Pulmonary artery endothelial cell (primary cell): ENCODE data around the gene CYP21A2. TPM values are rescaled to one million over a fixed set of nuclear protein-coding genes. Genes with fewer than 3 reads are reported as not detected.
"Not testable (repeated sequence)": the region's sequence is repeated elsewhere in the genome, so short reads cannot be mapped to it uniquely, and the experiment has no call there.

ENCODE experiments used
- DNase-seq: peaks from one replicate; pipeline ENCODE4 v3.0.0-alpha.2; 2011; ENCODE audit warnings: low read depth, low spot score
- total RNA-seq: library from RNA; depleted of rRNA; stranded (reverse); fragments of >200 nt; gene quantifications from 2 replicates; pipeline ENCODE4 v1.2.3, GENCODE V29; 2014

Gene CYP21A2
- total RNA-seq, 1 donor from 2014 or later = not detected

GRCh38 chr6:32029553-32029952 is 8.7 kb upstream of the CYP21A2 start:
- DNase-seq = not testable (repeated sequence)

- not testable (repeated sequence) for DNase-seq
Measured at GRCh38 chr6:32035283-32036013, 2.8 kb upstream of the CYP21A2 start.

DNA sequence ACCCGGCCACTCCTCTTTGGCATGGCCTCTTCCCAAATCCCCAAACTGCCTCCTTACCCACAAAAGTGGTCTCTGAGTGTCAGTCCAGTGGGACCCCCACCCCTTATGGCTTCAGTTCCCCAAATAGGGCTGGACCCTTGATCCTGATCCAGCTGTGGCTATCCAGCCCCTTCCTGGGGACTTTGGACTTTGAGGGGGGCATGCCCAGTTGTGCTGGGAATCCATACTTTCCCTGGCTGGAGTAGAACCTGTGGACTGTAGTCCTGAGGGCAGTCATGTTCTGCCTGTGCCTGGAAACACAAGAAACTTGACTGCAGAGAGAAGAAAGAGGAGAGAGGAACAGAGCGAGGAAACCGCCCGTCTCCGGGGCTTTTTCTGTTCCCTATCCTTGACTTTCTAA is 1.1 kb upstream of the CYP21A2 start:
- DNase-seq = not testable (repeated sequence)

DNA sequence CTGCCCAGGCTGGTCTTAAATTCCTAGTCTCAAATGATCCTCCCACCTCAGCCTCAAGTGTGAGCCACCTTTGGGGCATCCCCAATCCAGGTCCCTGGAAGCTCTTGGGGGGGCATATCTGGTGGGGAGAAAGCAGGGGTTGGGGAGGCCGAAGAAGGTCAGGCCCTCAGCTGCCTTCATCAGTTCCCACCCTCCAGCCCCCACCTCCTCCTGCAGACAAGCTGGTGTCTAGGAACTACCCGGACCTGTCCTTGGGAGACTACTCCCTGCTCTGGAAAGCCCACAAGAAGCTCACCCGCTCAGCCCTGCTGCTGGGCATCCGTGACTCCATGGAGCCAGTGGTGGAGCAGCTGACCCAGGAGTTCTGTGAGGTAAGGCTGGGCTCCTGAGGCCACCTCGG is 663 bp downstream of the CYP21A2 start:
- not testable (repeated sequence) for DNase-seq

GRCh38 chr6:32039321-32040274 is 1.4 kb downstream of the CYP21A2 start:
- DNase-seq = not testable (repeated sequence)

DNA sequence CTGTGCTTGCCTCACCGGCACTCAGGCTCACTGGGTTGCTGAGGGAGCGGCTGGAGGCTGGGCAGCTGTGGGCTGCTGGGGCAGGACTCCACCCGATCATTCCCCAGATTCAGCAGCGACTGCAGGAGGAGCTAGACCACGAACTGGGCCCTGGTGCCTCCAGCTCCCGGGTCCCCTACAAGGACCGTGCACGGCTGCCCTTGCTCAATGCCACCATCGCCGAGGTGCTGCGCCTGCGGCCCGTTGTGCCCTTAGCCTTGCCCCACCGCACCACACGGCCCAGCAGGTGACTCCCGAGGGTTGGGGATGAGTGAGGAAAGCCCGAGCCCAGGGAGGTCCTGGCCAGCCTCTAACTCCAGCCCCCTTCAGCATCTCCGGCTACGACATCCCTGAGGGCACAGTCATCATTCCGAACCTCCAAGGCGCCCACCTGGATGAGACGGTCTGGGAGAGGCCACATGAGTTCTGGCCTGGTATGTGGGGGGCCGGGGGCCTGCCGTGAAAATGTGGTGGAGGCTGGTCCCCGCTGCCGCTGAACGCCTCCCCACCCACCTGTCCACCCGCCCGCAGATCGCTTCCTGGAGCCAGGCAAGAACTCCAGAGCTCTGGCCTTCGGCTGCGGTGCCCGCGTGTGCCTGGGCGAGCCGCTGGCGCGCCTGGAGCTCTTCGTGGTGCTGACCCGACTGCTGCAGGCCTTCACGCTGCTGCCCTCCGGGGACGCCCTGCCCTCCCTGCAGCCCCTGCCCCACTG is 2.3 kb downstream of the CYP21A2 start:
- DNase-seq = not testable (repeated sequence)

GRCh38 chr6:32041050-32041321 is 2.8 kb downstream of the CYP21A2 start:
- DNase-seq = not testable (repeated sequence)

- not testable (repeated sequence) for DNase-seq
Measured at GRCh38 chr6:32041385-32041784, 3.2 kb downstream of the CYP21A2 start.

- not testable (repeated sequence) for DNase-seq
Measured at GRCh38 chr6:32042276-32042675, 4.1 kb downstream of the CYP21A2 start.

DNA sequence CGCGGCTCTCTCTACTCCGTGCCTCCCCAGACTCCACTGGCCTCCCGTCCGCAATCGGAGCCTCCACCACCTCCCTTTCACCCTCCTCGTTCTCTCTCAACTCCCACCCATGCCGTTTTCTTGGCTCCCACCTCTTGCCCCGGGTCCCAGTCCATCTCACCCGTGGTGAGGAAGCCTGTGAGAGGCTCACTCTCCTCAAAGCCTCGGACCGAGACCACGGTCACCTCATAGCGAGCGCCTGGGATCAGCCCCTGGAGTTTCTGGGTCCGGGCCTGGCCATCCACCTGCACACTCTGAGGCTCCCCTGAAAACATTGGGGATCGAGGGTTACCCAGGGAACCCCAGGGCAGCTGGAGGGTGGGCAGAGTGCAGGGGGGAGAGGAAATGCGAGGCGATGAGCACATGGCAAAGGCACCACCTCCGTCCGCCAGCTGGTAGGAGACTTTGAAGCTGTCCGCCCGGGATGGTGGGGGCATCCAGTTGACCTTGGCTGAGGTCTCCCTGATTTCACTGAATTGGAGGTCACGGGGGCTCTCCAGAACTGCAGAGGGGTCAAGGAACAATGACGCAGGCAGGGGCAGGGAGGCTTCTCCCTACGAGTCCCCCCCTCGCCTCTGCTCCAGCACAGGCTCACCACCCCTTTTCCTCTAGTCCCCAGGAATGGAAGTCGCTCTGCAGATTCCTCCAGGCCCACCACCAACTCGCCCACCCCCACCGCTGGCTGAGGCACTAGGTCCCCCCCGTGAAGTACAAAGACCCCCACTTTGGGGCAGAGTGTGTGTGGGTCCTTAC is 5.6 kb downstream of the CYP21A2 start:
- not testable (repeated sequence) for DNase-seq

- DNase-seq = not testable (repeated sequence)
Measured at GRCh38 chr6:32044916-32045315, 6.7 kb downstream of the CYP21A2 start.

DNA sequence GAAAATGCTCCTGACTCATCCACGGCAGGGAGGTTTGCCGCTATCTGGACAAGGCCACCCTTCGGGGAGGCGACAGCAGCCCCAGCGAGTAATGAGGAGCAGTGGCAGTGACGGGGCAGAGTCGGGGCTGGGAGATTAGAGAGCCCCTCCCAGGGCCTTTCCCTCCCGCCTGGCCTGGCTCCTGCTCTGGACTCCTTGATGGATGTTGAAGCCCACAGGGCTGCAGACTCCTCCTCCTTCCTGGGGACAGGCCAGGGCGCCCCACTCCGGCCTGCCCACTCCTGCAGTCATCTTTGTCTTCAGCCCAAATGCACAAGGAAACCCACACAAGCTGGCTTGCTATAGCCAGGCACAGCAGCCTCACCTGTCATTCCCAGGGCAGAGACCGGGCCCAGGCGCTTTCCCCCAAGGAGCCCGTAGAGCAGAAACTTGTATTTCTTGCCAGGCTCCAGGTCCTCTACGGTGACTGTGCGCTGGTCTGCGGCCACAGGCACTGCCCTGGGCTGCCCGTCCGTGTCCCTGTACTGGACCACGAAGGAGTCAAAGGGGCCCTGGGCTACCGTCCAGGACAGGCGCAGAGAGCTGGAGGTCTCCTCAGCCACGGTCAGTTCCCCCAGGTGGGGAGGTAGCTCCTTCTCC is 7.7 kb downstream of the CYP21A2 start:
- DNase-seq = no peak

DNA sequence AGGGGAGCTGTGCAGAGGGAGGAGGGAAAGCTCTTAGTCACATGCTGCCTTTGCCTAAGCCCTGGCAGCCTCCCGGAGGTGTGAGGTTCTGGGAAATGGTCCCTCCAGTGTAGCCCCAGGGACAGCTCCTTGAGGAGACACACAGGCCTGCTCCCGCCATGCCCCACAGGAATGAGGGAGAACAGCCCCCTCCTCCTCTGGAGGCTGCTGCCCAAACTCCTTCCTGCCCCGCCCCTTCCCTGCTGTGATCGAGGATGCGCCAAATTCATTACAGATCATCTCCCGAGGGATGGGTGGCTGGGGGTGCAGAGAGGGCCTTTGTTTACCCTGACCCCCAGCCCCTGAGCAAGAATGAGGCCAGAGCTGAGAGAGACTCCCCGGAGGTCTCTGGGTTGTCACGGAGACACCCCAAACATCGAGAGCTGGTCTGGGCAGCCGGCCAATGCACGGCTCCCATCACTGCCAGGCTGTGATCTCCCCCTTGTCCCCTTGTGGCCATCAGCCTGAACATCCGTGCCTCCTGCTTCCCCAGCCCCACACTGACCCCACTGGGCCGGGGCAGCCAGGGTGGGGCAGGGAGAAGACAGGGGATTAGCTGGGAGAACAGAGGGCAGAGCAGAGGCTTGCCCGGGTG is 8.4 kb downstream of the CYP21A2 start:
- DNase-seq = no peak

DNA sequence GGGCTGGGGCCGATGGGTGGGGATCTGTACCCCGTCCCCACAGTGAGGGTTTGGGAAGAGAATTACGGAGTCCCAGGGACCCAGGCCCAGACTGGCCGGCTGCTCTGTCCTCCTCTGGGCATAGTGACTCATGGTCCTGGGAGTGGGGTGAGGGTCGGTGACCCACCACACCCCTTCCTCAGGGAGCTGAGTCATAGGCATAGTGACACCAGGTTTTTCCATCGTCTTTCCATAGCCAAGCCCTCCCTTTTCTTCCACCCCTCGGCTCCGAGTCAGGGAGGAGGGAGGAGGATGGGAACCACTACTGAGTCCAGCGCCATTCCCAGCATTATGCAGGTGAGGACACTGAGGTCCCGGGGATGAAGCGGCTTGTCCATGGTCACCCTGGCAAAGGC is 8.9 kb downstream of the CYP21A2 start:
- DNase-seq = no peak

GRCh38 chr6:32047539-32047854 is 9.3 kb downstream of the CYP21A2 start:
- DNase-seq = no peak

DNA sequence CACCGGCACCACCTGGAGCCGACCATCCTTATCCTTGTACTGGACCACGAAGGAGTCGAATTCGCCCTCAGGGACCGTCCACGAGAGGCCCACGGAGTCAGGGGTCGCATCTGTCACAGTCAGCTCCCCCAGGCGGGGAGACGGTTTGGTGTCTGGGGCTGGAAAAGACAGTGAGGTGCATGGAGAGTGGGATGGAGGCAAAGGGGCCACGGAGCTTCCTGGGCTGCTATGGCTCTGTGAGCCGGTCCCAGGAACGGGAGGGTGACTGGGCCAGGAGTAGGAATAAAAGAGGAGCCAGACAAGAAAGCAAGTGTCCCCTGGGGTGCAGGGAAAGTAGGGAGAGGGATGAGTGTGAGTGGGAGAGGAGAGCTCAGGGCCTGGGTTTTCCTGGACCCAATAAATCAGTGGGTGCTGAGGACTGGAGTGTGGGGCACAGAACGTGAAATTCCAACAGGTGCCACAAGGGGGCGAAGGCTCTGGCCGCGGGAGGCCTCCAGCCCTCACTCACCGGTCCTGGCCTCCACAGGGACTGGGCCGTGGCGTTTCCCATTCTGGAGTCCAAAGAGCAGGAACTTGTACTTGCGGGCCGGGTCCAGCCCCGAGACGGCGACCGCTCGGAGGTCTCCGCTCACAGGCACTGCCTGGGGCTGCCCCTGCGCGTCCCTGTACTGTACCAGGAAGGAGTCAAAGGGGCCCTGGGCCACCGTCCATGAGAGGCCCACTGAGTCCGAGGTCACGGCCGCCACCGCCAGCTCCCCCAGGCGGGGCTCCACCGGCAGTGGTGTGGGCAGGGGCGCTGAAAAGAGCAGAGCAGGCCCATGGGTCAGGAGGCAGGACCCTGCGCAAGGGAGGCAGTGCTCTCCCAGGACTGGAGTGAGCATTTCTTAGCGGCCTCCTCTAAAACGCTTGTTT is 9.9 kb downstream of the CYP21A2 start:
- no peak for DNase-seq

- not testable (repeated sequence) for DNase-seq
Measured at GRCh38 chr6:32049149-32049548, 10.9 kb downstream of the CYP21A2 start.

DNA sequence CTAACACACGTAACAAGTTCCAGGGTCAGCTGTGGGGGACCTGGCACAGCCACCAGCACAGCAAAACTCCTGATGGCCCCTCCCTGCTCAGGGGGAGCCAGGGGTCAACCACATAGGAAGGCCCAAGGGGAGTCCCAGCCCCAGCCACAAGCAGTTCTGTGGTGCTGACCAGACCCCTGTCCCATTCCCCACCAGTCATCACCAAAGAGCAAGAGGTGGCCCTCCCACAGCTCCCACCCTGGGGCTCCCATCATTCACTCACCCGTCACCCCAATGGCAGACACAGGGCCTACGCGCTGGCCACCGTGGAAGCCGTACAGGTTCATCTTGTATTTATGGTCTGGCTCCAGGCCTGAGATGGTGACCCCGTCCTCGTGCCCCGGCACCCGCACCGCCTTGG is 11.5 kb downstream of the CYP21A2 start:
- DNase-seq = not testable (repeated sequence)

DNA sequence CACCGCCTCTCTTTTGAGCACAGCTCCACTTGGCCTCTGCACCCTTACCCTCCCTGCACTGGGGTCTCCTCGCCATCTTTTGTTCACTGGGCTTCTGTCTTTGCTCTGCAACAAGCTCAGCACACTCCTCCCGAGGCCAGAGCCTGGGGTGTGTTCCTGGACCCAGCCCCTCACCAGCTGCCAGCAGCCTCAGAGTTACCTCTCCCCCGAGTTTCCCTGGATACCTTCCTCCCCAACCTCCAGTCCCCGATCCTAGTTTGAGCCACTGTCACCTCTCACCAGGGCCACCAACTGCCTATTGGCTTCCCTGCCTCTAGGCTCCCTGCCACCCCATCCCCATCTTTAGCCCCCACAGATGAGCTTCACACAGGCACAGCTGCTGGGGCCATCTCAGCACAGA is 12.3 kb downstream of the CYP21A2 start:
- no peak for DNase-seq
